ENCODE measurements around the gene GLI2.

- TF ChIP-seq, protein P1, sequence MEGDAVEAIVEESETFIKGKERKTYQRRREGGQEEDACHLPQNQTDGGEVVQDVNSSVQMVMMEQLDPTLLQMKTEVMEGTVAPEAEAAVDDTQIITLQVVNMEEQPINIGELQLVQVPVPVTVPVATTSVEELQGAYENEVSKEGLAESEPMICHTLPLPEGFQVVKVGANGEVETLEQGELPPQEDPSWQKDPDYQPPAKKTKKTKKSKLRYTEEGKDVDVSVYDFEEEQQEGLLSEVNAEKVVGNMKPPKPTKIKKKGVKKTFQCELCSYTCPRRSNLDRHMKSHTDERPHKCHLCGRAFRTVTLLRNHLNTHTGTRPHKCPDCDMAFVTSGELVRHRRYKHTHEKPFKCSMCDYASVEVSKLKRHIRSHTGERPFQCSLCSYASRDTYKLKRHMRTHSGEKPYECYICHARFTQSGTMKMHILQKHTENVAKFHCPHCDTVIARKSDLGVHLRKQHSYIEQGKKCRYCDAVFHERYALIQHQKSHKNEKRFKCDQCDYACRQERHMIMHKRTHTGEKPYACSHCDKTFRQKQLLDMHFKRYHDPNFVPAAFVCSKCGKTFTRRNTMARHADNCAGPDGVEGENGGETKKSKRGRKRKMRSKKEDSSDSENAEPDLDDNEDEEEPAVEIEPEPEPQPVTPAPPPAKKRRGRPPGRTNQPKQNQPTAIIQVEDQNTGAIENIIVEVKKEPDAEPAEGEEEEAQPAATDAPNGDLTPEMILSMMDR (IDR thresholded peaks at IDR 0.05): no peak
- TF ChIP-seq POLR2A (IDR thresholded peaks at IDR 0.05): no peak
These were observed 11.6 kb downstream of the GLI2 start for GRCh38 chr2:120747281-120747680.

Data from right lobe of liver (tissue), 4 donors.